Effector CD8-positive, alpha-beta T cell (primary cell): ENCODE measurements around the gene MIS18BP1.
"Not testable (repeated sequence)": the region's sequence is repeated elsewhere in the genome, so short reads cannot be mapped to it uniquely, and the experiment has no call there.

Source experiments
- DNase-seq: peaks from one replicate; lab custom pipeline; 2025; lab: John Stamatoyannopoulos, UW

Gene MIS18BP1

GRCh38 chr14:45246151-45246550 lies 6.9 kb downstream of the MIS18BP1 start:
- no peak for DNase-seq

DNA sequence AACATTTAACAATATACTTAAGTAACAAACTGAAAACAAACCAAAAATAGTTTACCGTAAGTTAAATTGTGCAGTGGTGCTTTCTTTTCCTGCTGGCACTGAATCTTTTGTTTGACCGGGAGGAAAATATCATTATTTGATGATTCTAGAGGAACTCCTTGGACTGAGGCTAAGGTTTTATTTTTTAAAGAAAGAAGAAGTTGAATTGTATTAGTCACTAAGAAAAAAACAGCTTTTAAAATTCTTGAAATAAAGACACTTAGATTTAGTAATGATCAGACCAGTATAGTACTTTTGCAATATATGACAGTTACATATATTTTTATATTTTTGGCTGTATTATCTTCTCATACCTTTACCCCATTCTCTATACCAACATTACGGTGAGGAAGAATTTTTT lies 10.3 kb downstream of the MIS18BP1 start:
- DNase-seq, result no peak

GRCh38 chr14:45238988-45239387 lies 14.0 kb downstream of the MIS18BP1 start:
- DNase-seq, result no peak

DNA sequence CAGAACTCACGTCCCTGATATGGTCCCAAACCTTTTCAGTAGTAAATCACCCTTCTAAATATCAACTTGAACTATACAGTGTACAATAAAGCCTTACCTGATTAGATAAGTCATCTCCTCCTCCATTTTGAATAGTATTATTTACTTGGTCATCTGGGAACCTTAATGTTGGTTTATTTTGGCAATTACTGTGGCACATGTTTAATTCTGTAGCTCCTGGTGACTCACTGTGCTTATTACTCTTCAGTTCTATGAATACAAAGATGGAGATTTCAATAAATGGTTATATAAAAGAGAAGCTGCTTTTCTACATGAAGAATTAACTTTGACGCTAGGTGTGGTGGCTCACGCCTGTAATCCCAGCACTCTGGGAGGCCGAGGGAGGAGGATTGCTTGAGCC lies 25.4 kb downstream of the MIS18BP1 start:
- no peak for DNase-seq

- DNase-seq, result no peak
Observed at GRCh38 chr14:45222485-45223262, 30.3 kb downstream of the MIS18BP1 start.

DNA sequence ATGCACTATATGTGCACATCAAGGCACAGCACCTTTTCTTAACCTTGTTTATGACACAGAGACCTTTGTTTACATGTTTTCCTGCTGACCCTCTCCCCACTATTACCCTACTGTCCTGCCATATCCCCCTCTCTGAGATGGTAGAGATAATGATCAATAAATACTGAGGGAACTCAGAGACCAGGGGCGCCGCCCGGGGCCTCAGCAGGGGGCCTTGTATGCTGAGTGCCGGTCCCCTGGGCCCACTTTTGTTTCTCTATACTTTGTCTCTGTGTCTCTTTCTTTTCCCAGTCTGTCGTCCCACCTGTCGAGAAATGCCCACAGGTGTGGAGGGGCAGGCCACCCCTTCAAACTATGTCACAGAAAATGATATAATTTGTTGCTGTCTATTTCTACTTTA lies 38.7 kb downstream of the MIS18BP1 start:
- DNase-seq, result not testable (repeated sequence)

GRCh38 chr14:45213716-45214115 lies 39.3 kb downstream of the MIS18BP1 start:
- DNase-seq, result not testable (repeated sequence)

DNA sequence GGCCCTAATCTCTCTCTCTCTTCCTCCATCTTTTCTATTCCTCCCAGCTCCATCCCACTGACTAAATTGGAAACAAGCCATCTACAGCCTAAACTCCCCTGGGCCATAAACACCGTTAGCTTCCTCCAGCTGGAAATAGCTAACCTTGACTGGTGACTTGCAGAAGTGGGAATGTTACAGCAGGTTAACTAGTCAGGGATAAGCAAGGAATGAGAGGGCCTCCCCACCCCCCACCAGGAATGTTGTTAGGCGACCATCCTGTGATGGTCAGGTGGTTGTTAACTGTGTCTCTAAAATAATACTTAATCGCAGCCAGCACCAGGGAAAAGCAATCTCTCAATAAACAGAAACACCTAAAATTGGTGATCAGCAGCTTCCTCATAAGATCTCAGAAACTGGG lies 40.8 kb downstream of the MIS18BP1 start:
- no peak for DNase-seq

DNA sequence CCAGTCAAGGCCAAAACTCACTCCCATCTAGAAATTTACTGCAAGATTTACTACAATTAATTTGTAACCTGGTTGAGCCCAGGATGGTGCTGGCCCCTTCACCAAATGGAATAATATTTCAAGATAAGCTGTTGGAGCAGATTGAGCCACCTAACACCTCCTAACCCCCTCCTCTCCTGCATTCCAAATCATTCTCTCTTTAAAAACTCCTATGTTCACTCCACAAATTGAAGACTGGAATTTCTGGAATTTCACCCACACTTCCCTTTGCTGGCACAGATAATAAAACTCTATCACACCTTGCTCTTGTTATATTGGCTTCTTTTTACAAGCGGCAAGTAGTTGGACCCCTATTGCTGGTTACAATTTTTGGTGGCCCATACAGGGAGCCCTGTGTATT lies 41.7 kb downstream of the MIS18BP1 start:
- DNase-seq, result no peak

- no peak for DNase-seq
Observed at GRCh38 chr14:45210159-45210558, 42.8 kb downstream of the MIS18BP1 start.

DNA sequence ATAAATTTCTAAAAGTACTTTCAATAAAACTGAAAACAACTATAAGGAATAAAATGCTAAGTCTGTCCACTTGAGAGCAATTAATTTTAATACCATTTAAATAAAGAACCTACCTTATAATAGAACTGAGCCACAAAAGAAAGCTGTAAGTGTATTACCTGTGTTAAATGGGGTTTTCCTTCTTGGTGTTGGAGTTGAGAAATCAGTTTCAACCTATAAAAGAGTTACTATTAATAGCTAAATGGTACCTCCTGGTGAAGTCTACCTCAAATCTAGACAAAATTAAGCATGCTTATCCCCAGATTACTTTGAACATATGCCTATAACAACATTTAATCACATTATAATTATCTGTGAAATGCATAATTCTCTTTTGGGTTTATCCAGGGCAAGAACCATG lies 48.8 kb downstream of the MIS18BP1 start:
- no peak for DNase-seq

- DNase-seq, result no peak
Observed at GRCh38 chr14:45201905-45202304, 51.1 kb downstream of the MIS18BP1 start.

- DNase-seq, result no peak
Observed at GRCh38 chr14:45199230-45199629, 53.8 kb downstream of the MIS18BP1 start.

DNA sequence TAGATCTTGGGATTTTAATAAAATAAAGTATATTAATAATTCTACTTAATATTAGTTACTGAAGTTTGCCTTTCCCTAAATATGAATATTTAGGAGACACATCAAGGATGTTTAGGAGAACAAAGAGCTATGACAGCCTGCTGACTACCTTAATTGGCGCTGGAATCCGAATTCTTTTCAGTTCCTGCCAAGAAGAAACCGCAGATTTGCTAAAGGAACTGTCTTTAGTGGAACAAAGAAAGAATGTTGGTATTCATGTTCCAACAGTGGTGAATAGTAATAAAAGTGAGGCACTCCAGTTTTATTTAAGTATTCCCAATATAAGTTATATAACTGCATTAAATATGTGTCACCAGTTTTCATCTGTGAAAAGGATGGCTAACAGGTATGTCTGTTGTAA lies 54.5 kb downstream of the MIS18BP1 start:
- DNase-seq, result no peak

GRCh38 chr14:45194964-45195363 lies 58.0 kb downstream of the MIS18BP1 start:
- no peak for DNase-seq

GRCh38 chr14:45185100-45185814 lies 67.7 kb downstream of the MIS18BP1 start:
- DNase-seq, result no peak

DNA sequence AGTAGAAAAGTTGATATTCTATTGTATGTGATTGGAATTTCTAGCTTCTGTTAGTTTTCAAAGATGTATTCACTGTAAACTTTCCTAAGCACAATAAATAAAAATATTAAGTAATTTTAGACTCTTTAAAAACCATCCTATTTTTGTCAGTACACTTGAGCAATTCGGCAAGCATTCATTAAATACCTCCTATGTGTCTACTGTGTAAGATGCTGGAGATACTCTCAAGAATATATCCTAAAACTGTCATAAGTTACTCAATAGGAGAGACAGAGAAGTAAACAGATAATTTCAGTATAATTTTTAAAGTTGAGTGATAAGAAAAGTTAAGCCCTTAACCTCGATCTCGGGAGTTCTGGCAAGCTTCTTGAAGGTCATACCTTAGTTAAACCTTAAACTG lies 71.2 kb downstream of the MIS18BP1 start:
- DNase-seq, result no peak

GRCh38 chr14:45181329-45181728 lies 71.7 kb downstream of the MIS18BP1 start:
- no peak for DNase-seq

DNA sequence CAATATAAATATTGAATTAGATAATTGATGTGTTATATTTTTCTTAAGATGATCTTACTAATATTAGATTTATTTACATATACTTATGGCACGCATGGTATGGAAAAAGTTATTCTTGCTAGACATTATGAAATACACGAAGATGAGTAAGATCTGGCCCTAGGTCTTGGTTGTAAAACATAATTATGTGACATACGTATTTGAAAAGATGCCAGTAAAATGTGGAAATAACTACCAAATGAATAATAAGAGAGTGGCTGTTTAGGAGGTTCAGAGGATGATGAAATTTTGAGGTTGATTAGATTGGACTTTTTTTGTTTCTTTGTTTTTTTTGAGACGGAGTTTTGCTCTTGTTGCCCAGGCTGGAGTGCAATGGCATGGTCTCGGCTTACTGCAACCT lies 75.9 kb downstream of the MIS18BP1 start:
- DNase-seq, result no peak

DNA sequence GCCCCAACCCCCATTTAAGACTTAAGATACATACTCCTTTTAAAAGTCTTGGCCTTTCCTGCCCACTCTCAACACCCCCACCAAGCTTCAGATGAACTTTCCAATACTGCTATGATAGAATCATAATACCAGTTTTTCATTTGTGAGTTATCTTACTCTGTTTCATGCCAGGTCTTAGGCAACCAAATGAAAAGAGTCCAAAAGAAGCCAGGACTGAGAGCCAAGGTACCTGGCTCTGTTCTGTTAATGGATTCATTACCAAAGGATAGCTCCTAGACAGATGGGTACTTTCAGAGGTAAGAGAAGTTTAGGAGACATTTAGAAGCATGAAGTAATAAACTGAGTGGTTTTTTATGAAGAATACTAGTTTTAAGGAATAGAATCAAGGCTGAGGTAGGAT lies 83.1 kb downstream of the MIS18BP1 start:
- no peak for DNase-seq

DNA sequence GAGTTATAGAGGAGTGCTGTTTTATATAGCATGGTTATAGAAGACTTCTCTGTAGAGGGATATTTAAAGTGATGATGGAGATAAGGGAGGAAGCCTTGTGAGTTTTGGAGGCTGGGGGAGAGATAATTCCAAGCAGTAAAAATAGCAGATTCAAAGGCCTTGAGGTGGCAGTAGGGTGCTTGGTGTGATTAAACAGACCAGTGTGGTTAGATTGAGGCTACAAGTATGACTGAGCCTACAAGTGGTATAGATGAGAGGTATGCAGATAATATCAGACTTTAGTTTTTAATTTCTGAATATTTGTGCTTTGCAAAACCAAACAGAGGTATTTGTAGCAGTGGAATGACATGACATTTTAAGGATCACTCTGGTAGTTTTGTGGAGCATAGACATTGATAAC lies 96.9 kb downstream of the MIS18BP1 start:
- DNase-seq, result no peak
